H54 (cell line): ENCODE results near the gene FLT4.

Source experiments
- DNase-seq: peaks from one replicate; pipeline ENCODE4 v3.0.0; 2011; ENCODE audit warnings: low spot score, mixed read lengths; ENCODE audit not compliant: insufficient read length
- FAIRE-seq: peaks from 3 replicates; lab custom pipeline; 2011; peaks lifted over from hg19 to GRCh38; lab: Jason Lieb, UNC
- POLR2A ChIP-seq: IDR thresholded peaks from 2 replicates; pipeline ENCODE4 v1.6.1; 2011; ENCODE audit warnings: low read depth, mild to moderate bottlenecking, low read length

Gene FLT4

DNA sequence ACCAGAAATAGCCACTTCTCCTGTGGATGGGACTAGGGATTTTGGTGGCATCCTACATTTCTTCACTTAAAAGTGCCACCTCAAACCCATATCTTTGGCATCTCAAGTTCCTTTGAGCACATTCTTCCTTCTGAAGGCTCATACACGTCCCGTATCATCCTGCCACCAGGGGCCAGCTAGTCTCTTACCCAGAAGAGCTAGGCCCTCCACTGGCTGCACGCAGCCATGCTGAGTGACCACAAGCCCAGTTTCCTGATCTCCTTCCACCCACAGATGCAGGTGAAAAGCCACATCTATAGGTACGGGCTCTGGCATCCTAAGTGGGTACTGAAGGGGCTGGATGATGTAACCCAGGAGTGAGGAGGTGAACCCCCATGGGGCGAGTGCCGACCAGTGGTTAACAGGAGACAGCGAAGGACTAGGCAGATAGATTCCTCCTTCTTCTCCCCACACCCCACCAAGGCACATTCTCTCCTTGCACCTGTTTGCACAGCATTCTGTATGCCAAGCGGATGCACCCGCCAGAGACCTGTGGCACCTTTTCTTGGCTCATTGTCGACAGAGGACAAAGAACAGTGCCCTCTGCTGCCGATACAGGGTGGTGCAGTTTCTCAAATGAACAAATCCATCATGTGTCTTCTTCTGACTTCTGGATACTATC is 43.7 kb downstream of the FLT4 start:
- peak; percentile 64 for DNase-seq
- no peak for TF ChIP-seq POLR2A
- no peak for FAIRE-seq

DNA sequence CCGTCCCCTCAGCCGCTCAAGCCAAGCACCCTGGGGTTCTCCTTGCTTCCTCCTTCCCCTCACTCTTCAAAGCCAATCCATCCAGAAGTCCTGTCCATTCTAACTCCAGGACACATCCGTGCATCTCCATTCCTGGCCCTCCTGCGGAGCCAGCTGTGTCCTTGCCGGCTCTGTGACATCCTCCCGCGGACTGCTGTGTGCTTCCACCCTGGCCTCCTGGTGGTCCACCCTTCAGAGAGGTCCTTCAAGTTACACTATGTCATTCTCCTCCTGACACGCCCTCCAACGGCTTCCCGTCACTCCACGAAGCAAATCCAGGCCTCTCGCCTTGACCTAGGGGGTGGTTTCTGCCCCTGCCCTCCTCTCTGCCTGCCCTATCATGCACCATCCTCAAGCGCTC is 45.1 kb downstream of the FLT4 start:
- no peak for FAIRE-seq
- TF ChIP-seq POLR2A = no peak
- no peak for DNase-seq

DNA sequence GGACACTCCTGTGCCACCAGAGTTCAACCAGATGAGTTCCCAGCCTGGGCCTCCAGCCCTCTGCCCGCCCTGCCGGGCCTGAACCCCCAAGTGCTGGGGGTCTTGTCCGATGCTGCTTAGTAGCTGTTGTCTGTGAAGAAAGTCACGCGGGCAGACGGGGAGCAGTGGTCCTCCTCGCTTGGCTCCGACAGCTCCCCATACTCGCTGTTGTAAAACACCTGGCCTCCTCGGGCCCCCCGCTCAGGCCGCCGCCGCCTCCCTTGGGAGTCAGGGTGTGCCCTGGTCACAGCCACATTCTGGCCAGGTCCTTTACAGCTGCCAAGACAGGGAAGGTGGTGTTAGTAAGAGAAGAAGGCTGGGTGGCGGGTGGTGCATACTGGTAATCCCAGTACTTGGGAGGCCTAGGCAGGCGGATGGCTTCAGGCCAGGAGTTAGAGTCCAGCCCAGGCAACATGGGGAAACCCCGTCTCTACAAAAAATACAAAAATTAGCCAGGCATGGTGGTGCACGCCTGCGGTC is 46.3 kb downstream of the FLT4 start:
- FAIRE-seq = no peak

DNA sequence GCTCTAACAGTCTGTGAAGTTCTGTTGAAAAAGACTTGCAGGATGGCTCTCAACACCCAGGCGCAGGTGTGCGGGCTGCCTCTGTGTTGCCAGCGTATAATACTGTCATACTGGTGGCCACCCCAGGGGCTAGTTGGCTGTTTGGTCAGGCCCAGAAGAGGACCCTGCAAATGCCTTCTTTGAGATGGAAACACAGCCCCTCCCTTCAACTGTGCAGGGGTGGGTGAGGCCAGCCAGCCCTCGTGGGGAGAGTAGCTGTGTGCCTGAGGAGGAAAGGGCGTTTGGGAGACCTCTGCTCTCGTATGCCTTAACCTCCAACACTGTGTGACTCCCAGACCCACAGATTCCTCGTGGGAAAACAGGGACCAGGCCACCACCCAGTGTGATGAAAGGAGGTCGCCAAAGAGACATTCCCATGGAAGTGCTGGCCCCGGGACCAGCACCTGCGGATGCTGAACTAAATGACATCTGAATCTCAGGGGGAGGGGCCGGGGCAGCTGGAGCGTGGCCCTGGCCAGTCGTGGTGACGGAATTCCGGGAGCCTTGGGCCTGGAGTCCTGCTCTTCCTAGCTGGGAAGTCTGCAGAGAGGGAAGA is 46.8 kb downstream of the FLT4 start:
- no peak for TF ChIP-seq POLR2A
- FAIRE-seq (no peak), DNase-seq (no peak)

More for the DNA sequence above, 46.3 kb downstream of the FLT4 start:
- no peak for DNase-seq
- no peak for TF ChIP-seq POLR2A

DNA sequence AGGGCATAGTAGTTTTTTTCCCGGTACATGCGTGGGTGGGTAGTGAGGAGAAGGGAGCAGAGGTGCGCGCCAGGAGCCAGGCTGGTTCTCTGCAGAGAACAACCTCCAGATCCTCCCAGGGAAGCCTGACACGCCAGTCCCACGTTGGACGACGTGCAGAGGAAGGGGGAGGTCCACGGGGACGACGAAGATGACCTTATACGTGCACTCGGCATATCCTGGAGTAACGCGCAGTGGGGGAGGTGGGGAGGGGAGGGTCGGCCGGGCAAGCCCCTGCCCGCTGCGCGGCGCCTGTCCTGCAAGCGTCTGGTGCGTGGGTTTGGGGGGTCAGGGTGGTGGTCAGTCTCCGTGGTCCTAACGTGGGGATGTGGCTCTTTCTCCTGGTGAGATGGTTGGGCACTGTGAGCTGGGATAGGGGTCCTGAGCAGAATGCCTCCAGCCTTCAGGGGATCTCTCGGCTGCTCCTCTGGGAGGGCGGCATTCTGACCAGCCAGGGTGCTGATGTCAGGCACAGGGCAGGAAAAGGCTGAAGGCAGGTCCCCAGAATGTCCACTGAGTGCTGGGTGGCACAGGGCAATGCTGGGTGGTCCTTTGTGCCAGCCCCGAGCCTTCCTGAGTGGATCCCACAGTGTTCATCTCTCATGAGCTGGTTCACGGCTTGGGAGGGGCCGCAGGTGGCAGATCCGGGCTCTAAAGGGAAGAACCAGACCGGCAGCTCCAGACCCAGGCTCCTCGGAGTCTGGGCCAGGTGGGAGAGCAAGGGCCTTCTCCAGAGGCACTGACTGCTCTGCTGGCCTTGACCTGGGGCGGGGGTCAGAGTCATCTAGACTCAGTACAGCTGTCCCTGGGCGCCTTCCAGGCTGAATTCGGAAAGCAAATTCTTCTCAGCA is 47.6 kb downstream of the FLT4 start:
- no peak for TF ChIP-seq POLR2A
- DNase-seq (no peak), FAIRE-seq (no peak)

DNA sequence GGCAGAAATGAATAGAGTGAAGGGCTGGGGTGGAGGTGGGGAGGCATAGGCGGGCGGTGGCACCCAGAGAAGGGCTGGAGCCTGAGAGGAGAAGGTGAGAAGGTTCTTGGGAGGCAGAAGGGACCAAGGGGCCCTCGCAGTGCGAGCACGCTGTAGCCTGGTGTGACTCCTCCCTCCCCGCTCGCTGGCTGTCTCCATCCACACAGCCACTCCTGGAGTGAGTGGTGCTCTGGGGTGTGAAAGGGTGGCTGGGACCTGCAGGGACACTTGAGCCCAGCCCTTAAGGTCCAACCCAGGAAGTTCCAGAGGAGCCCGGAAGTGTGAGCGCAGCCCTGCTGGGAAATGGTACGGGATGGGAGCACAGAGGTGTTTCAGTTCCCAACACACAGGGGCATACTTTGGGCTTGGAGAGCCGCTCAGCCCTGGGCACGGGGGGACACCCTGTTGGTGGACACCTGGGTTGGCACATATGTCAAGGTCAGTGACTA is 48.8 kb downstream of the FLT4 start:
- no peak for TF ChIP-seq POLR2A
- DNase-seq (no peak), FAIRE-seq (no peak)

DNA sequence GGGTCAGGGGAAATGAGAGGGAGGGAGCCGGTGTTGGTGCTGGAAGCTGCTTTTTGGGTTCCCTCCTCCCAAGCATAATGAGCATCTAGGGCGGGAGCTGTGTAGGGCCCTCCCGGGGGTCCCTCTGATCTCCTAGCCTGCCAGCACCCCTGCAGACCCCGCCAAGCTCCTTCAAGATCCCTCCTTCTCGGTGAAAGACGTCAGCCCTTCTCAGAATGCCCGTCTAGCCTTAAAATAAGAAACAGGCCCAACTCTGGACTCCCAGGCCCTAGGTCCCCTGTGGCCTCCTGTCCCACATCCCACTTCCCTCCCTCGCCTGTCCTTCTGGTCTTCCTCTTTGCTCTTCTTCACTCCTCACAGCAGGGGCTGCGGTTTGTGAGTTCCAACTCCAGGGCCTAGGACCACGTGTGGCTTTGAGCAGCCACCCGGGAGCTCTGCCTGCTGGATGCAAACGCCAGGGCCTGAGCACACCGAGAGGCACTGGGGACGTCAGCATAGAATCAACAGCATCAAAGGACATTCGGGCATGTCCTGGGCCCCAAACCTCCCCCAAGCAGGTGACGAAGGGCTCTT is 49.3 kb downstream of the FLT4 start:
- DNase-seq = peak; percentile 5
- FAIRE-seq = no peak
- no peak for TF ChIP-seq POLR2A

DNA sequence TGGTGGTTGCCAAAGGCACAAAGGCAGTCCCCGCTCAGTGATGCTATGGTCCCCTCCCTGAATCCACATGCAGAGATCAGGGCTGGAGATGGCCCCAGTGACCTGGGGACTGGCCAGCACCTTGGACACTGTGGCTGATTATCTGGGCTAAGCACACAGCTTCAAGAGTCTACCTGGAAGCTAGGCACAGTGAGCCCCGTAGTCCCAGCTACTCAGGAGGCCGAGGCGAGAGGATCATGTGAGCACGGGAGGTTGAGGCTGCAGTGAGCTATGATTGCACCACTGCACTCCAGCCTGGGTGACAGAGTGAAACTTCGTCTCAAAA is 49.8 kb downstream of the FLT4 start:
- FAIRE-seq (no peak), DNase-seq (peak; percentile 4)
- no peak for TF ChIP-seq POLR2A

DNA sequence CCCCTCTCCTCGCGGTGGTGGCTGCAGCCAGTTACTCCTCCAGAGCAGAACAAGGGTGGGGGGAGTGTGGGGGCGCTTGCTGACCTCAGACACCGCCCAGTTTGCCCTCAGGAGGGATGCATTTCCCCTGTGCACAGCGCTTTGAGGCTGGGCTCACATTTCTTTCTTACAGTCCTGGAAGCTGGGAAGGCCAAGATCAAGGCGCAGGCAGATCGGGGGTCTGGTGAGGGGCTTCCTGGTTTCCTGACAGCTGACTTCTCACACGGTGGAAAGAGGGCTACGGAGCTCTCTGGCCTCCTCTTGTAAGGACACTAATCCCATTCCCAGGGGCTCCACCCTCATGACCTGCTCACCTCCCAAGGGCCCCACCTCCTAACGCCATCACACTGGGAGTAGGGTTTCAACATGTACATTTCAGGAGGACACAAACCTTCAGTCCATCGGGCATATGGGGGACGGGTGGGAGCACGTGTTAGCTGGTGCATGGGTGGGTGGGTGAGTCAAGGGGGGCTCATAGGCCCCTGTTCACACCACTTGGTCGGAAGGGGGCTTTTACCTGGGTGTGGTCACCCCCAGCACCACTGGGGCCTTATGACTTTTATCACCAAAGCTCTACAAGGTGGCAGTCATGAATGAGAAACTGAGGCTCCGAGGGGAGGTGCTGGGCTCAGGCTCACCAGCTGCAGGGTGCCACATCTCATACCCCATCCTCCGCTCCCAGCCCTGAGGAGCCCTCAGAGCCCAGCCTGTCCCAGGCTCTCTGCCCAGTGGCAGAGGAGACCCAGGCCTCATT is 50.4 kb downstream of the FLT4 start:
- no peak for TF ChIP-seq POLR2A
- no peak for FAIRE-seq
- DNase-seq = no peak

DNA sequence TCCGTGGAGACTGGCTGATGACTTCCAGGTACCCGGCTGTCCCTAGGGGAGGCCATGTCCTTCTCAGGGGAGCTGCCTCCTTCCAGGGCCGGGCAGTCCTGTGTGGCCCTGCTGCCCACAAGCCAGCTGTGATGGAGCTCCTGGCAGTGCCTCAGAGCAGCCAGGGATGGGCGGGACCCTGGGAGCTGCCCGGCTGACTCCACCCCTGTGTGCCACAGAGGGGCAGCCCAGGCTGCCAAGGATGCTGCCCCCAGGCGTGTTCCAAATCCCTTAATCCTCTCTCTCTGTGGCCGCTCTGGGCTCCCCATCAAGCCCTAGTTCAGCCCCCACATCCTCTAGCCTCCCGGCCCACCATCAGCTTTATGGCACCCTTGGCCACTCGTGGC is 51.1 kb downstream of the FLT4 start:
- TF ChIP-seq POLR2A = no peak
- FAIRE-seq = no peak
- no peak for DNase-seq

DNA sequence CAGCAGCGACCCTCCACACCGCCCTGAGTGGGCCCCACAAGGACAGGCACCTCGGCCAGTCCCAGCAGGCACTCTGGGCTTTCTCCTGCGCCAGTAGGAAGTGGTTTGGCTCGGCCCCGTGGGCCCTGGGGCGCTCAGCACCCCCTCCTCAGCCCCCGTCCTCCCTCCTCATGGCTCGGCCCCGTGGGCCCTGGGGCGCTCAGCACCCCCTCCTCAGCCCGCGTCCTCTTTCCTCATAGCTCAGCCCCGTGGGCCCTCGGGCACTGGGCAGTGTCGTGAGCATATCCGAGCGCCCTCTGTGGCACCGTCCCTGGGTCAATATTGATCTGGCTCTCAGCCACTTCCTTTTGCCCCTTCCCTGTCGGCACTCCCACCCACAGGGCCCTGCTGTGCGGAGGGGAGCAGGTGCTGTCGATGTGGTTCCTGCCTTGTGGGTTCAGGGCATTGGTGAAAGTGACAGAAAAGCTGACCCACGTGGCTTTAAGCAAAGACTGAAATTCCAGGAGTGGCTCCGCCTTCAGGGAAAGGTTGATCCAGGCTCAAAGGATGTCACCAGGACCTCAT is 52.6 kb downstream of the FLT4 start:
- no peak for TF ChIP-seq POLR2A
- DNase-seq = no peak
- FAIRE-seq = no peak

DNA sequence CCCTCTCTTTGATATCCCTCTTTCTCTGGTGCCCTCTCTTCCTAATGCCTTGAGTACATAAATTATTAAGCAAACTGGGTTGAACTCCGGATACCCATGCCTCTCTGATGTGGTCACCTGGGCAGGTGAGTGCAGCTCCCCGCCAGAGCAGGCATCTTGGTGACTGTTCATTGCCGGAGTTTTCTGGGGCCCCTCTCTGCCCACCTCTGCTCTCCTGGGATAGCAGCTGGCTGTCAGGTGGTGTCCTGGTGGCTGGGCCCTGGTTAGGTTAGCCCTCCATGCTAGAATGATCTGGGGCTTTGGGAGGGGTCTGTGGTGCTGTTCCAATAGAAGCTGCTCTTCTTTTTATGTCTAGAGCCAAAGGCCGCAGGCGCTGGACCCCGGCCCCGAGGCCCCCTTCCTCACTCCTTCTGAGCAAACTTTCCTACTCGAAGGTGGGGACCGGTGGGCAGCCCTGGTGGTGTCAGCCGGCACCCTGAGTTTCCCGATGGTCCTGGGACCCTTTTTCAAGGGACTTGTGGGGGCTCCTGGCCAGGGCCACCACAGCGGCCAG is 53.2 kb downstream of the FLT4 start:
- DNase-seq (no peak), FAIRE-seq (no peak)
- TF ChIP-seq POLR2A = no peak

DNA sequence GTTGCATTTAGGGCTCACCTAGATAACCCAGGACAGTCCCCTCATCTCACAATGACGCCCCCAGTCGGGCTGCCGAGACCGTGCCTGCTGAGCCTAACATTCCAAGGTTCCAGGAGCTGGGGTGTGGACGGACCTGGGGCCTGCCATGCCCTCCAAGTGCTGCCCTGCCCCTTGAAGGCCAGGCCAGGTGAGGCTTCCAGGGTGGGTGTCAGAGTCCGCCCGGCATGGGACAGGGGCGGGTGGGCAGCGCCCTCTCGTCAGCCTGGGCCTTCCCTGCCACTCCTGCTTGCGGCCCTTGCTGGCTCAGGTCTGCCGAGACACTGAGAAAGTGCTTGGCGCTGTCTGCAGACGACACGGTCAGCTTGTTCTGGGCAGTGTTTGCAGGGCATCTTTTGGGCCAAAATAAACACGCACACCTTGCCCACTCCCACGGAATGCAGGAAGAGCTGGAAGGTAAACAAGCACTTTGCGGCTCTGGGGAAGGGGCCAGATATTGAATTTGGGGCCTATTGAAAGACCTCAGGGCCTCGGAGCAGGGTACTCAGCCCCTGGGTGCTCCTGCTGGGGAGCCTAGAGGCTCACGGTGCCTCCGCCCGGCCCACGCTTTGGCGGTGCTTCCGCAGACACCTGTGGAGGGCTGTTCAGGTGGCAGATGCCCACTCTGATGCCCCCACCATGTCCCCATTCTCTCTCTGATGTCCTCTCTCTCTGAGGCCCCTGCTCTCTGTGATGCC is 53.9 kb downstream of the FLT4 start:
- FAIRE-seq (no peak), DNase-seq (no peak)
- no peak for TF ChIP-seq POLR2A
